Testis (tissue), 3 donors: ENCODE measurements around the gene TMEM129. TPM values are rescaled to one million over a fixed set of nuclear protein-coding genes. Genes with fewer than 3 reads are reported as not detected.
A peak's percentile ranks its signal among the peaks of the same experiment; 100 is the strongest.

Source experiments
- DNase-seq: peaks from one replicate; pipeline ENCODE4 v3.0.0-alpha.2; 2019
- H3K27ac ChIP-seq, 2 donors: fragments of 200-600 bp; sonication (generic); one replicate each; pipeline ENCODE4 v1.5.1; 2019
- H3K27me3 ChIP-seq: fragments of 200-600 bp; sonication (generic); one replicate; pipeline ENCODE4 v1.5.1; 2019
- H3K36me3 ChIP-seq: fragments of 200-600 bp; sonication (generic); one replicate; pipeline ENCODE4 v1.5.1; 2017; ENCODE audit warnings: low read depth; ENCODE audit errors: missing control alignments
- H3K4me1 ChIP-seq: fragments of 200-600 bp; sonication (generic); one replicate; pipeline ENCODE4 v1.5.1; 2019
- H3K4me3 ChIP-seq, 2 donors: fragments of 200-600 bp; sonication (generic); one replicate each; pipeline ENCODE4 v1.5.1; 2017 to 2019
- H3K9me3 ChIP-seq: fragments of 200-600 bp; sonication (generic); one replicate; pipeline ENCODE4 v1.5.1; 2017
- POLR2A ChIP-seq: fragments of 450-650 bp; IDR thresholded peaks from one replicate; pipeline ENCODE4 v1.6.1; 2017; ENCODE audit warnings: antibody characterized with exemption, mild to moderate bottlenecking, moderate library complexity
- WGBS, 2 donors: methylation state at CpG; one replicate each; pipeline ENCODE4 v1.1.5; 2018; 5-methylcytosine and 5-hydroxymethylcytosine counted together
- intact Hi-C: fragments of 100-400 bp; cut with DNase I; formaldehyde crosslinking; loops from one replicate; pipeline ENCODE4 v1.15.1; 2023; ENCODE audit warnings: low total_unique reads
- polyA plus RNA-seq: library from polyadenylated mRNA; stranded (reverse); fragments of 350-450 nt; fragmentation: Illumina TruSeq; extraction: RNeasy Lipid Tissue Mini Kit (QIAGEN cat#74804); gene quantifications from one replicate; pipeline ENCODE4 v1.2.3, GENCODE V29; 2014; ENCODE audit warnings: low read depth, low replicate concordance; ENCODE audit not compliant: insufficient read depth
- total RNA-seq, 2 donors: library from RNA; depleted of rRNA; stranded (reverse); fragments of >200 nt; gene quantifications; one replicate each; pipeline ENCODE4 v1.2.3, GENCODE V29; 2016
- TF ChIP-seq, protein P1 (sequence below), 3 experiments: fragments of 450-650 bp in 2 of 3; fragments of 200-600 bp in 1 of 3; sonication (generic) in 1 of 3; IDR thresholded peaks; one replicate each; pipeline ENCODE4 v1.5.1; 2016 to 2019; ENCODE audit warnings: antibody characterized with exemption in 3 of 3, mild to moderate bottlenecking in 2 of 3, moderate library complexity in 1 of 3

Gene TMEM129
- total and polyA plus RNA-seq, 3 donors from 2014 or later, result 34.0 to 76.4 (median 76.1) TPM

GRCh38 chr4:1684506-1685234 lies 36.5 kb downstream of the TMEM129 start:
- Histone ChIP-seq H3K36me3 (no peaks in the 10 kb centered on the region), H3K4me3 (peak overlapping the region; percentile 57 to 71), H3K9me3 (no peaks in the 10 kb centered on the region), H3K27ac (peak overlapping the region; percentile 33 to 77), H3K4me1 (no peaks in the 10 kb centered on the region), H3K27me3 (no peaks in the 10 kb centered on the region)
- intact Hi-C loops, result no loop called here
- peak; percentile 94 for DNase-seq
- no peak for TF ChIP-seq POLR2A
- TF ChIP-seq, protein P1, sequence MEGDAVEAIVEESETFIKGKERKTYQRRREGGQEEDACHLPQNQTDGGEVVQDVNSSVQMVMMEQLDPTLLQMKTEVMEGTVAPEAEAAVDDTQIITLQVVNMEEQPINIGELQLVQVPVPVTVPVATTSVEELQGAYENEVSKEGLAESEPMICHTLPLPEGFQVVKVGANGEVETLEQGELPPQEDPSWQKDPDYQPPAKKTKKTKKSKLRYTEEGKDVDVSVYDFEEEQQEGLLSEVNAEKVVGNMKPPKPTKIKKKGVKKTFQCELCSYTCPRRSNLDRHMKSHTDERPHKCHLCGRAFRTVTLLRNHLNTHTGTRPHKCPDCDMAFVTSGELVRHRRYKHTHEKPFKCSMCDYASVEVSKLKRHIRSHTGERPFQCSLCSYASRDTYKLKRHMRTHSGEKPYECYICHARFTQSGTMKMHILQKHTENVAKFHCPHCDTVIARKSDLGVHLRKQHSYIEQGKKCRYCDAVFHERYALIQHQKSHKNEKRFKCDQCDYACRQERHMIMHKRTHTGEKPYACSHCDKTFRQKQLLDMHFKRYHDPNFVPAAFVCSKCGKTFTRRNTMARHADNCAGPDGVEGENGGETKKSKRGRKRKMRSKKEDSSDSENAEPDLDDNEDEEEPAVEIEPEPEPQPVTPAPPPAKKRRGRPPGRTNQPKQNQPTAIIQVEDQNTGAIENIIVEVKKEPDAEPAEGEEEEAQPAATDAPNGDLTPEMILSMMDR (IDR thresholded peaks at IDR 0.05), result no peak
- WGBS, 2 donors, result 47% methylated on average over 45 of the region's 66 CpGs; no CpG with 5 or more reads in 1 of the 2 donors

- no peaks in the 10 kb centered on the region for H3K4me1 ChIP-seq
- intact Hi-C loops, result no loop called here
- H3K4me3 ChIP-seq, result peak within 1 kb of the TSS; percentile 59 to 71
- no peaks in the 10 kb centered on the region for H3K9me3 ChIP-seq
- WGBS, 2 donors, result 0 to 1% methylated on average over 9 to 73 of the region's 118 CpGs
- TF ChIP-seq, protein P1 (IDR thresholded peaks at IDR 0.05), result no peak
- no peak for TF ChIP-seq POLR2A
- peak within 1 kb of the TSS; percentile 46 to 87 for H3K27ac ChIP-seq
- no peaks in the 10 kb centered on the region for H3K27me3 ChIP-seq
- H3K36me3 ChIP-seq, result no peaks in the 10 kb centered on the region
- peak; percentile 21 for DNase-seq
Observed at GRCh38 chr4:1683736-1684505, 37.2 kb downstream of the TMEM129 start, which contains the start of gene FAM53A. TSS of gene FAM53A (minus strand) at chr4:1684313. CDS start at chr4:1668741, 15,572 bp downstream.

- Histone ChIP-seq H3K4me3 (peak overlapping the region; percentile 59 to 71), H3K27me3 (no peaks in the 10 kb centered on the region), H3K27ac (peak overlapping the region; percentile 46 to 87), H3K4me1 (no peaks in the 10 kb centered on the region), H3K36me3 (no peaks in the 10 kb centered on the region), H3K9me3 (no peaks in the 10 kb centered on the region)
- intact Hi-C loops, result no loop called here
- TF ChIP-seq, protein P1 (IDR thresholded peaks at IDR 0.05), result no peak
- TF ChIP-seq POLR2A, result no peak
- WGBS, 2 donors, result 2 to 3% methylated on average over 13 of the region's 13 CpGs
- peak; percentile 60 for DNase-seq
Observed at GRCh38 chr4:1683261-1683735, 37.8 kb downstream of the TMEM129 start.

GRCh38 chr4:1682860-1683259 lies 38.3 kb downstream of the TMEM129 start:
- intact Hi-C loops, result no loop called here
- Histone ChIP-seq H3K27me3 (no peaks in the 10 kb centered on the region), H3K36me3 (no peaks in the 10 kb centered on the region), H3K4me1 (no peaks in the 10 kb centered on the region), H3K4me3 (peak overlapping the region; percentile 59 to 71), H3K9me3 (no peaks in the 10 kb centered on the region), H3K27ac (peak overlapping the region in 1 of 2 donors; percentile 87)
- no peak for DNase-seq
- TF ChIP-seq, protein P1 (IDR thresholded peaks at IDR 0.05), result no peak
- no peak for TF ChIP-seq POLR2A
- WGBS, 2 donors, result 61 to 65% methylated on average over 13 of the region's 13 CpGs
